HUES64 (cell line): ENCODE results near the gene SDK2.

ENCODE experiments used
- H3K27ac ChIP-seq: 2 replicates; pipeline ENCODE4 v1.7.0; 2013; ENCODE audit warnings: low read depth, low read length, inconsistent platforms
- H3K27me3 ChIP-seq: 2 replicates; pipeline ENCODE4 v1.6.1; 2013; ENCODE audit warnings: mild to moderate bottlenecking, low read length; ENCODE audit not compliant: insufficient read depth
- H3K36me3 ChIP-seq: 2 replicates; pipeline ENCODE4 v1.6.1; 2013; ENCODE audit warnings: mild to moderate bottlenecking, low read length; ENCODE audit not compliant: insufficient read depth
- H3K4me1 ChIP-seq: 2 replicates; pipeline ENCODE4 v1.6.1; 2013; ENCODE audit warnings: mild to moderate bottlenecking, low read length, moderate library complexity; ENCODE audit not compliant: insufficient read depth
- H3K4me3 ChIP-seq: 2 replicates; pipeline ENCODE4 v1.5.1; 2013; ENCODE audit warnings: mild to moderate bottlenecking, low read length, moderate library complexity
- H3K9ac ChIP-seq: 2 replicates; pipeline ENCODE4 v1.6.1; 2013; ENCODE audit warnings: mild to moderate bottlenecking, low read depth, low read length
- H3K9me3 ChIP-seq: 2 replicates; pipeline ENCODE4 v1.6.1; 2013; ENCODE audit warnings: low read depth, low read length; ENCODE audit not compliant: insufficient read depth
- WGBS: fragments of 150-250, 120-280 bp; methylation state at CpG from one replicate; pipeline ENCODE4 v1.1.7; 2013; ENCODE audit warnings: missing lambda C conversion rate; 5-methylcytosine and 5-hydroxymethylcytosine counted together

Gene SDK2

DNA sequence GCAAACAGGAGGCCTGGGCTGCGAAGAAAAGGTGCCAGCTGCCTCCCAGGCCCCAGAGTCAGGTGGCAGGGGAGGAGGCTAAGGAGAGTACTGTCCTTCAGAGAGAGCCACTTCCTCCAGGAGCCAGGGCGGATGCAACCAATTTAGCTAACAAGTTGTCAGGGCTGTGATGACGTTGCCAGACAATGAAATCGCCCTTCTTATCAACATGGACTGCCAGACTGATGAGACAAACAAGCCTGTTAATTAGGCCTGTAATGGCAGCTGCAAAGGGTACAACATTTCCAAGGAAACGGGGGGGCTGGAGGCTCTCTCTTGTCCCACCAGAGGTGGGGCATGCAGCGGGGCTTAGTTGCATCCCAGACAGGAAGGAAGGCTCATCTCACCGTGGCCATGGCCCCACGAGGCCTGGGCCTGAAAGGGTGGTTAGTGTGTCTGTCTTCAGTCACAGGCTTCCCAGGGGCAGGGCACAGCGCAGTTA lies 111.8 kb downstream of the SDK2 start:
- Histone ChIP-seq H3K36me3 (no peaks in the 10 kb centered on the region), H3K4me3 (no peak overlapping the region), H3K27ac (no peak overlapping the region), H3K9me3 (no peaks in the 10 kb centered on the region), H3K27me3 (no peaks in the 10 kb centered on the region), H3K9ac (no peak overlapping the region), H3K4me1 (peaks cover 18% of the 10 kb centered on the region)
- 82% methylated on average over 9 of the region's 9 CpGs for WGBS

DNA sequence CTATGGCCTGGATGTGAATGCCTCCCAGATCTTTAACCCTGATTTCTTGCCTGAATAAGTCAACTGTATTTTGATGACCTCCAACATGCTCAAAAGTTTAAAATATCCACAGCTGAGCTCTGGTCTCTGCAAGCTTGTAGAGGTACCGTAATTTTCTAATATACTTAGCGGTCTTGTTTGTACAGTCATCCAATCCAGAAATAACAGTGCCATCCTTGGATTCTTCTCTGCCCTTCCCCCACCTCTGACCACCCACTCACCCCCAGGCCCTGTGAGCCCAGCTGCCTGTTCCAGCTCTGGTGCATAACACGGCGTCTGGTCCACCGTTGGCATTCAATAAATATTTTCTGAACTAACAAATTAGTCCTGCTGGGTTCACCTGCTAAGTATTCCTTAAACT lies 113.1 kb downstream of the SDK2 start:
- H3K4me3 ChIP-seq = no peak overlapping the region
- WGBS = 95% methylated on average over 5 of the region's 5 CpGs
- no peaks in the 10 kb centered on the region for H3K36me3 ChIP-seq
- H3K9me3 ChIP-seq = no peaks in the 10 kb centered on the region
- H3K27ac ChIP-seq = no peak overlapping the region
- H3K4me1 ChIP-seq = peaks cover 9% of the 10 kb centered on the region; the same call in 1 of the 2 replicates
- H3K27me3 ChIP-seq = no peaks in the 10 kb centered on the region
- no peak overlapping the region for H3K9ac ChIP-seq

DNA sequence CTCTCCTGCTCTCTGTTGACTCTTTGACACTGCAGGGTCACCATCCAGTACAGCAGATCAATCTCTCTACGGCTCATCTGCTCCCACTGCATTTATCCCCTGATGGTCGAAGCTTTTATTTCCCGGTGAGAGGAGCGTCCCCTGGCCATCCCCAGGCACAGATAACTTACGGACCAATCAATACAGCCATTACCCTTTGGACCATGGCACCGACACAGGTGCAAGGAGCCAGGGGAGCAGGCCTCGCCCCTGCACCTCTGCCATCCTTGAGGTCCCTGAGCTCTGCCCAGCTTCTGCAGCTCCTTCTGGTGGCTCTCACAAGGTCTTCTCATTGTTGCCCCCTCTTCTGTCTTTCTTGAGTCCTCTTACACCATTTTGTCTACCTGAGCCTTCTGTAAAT lies 115.6 kb downstream of the SDK2 start:
- Histone ChIP-seq H3K9me3 (no peaks in the 10 kb centered on the region), H3K4me1 (peaks cover under 1% of the 10 kb centered on the region; the same call in 1 of the 2 replicates), H3K4me3 (no peak overlapping the region), H3K36me3 (no peaks in the 10 kb centered on the region), H3K27me3 (no peaks in the 10 kb centered on the region), H3K9ac (no peak overlapping the region), H3K27ac (no peak overlapping the region)
- 81% methylated on average over 7 of the region's 7 CpGs for WGBS

DNA sequence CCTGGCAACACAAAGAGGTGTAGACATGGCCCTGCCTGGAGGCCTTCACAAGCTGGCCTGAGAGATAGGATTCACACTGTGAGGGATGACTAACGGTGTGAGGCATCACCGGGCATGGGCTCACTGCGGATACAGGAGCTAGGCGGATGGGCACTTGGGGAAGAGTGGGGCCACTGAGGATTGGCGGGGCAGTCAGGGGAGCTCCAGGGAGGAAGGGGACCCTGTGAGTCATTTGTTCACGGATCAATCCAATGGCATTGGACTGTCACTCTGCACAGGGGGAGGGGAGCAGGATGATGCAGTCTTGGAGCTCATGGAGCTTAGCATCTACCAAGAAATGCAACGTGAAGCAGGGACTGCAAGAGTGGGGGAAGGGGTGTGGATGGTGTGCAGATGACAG lies 117.3 kb downstream of the SDK2 start:
- no peak overlapping the region for H3K4me3 ChIP-seq

DNA sequence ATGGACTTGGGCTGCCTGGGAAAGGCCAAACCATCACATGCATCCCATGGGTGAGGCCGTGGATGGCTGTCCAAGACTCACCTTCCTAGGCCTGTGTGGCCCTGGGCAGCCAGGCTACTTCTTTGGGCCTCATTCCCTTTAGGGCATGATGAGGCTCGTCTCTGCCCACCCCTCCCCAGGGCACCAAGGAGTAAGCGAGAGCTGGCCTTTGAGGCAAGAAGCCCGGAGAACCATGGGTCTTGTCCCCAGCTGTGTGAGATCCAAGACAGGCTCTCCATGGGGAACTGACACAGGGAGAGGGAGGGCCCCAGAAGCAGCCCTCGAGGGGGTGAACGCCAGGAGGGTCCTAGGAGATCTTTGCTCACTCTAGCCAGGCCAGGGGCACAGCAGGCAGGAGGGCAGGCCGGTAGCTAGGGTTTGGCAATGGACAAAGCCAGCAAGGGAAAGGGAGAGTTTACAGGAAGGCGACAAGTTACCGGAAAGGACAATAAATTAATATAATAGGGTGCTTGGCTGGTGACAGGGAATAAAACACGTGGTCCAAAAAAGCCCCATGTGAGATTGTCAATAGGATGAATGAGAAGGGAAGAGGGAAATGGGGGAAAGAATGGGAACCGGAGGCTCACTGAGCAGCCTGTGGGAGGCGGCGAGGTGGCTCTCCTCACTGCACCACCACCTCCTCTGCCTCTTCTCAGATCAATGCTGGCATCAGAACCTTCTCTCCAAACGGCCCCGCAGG lies 119.1 kb downstream of the SDK2 start:
- no peak overlapping the region for H3K27ac ChIP-seq
- H3K9ac ChIP-seq = no peak overlapping the region
- H3K4me3 ChIP-seq = no peak overlapping the region
- WGBS = 90% methylated on average over 15 of the region's 15 CpGs
- H3K9me3 ChIP-seq = no peaks in the 10 kb centered on the region
- H3K36me3 ChIP-seq = no peaks in the 10 kb centered on the region
- H3K4me1 ChIP-seq = no peaks in the 10 kb centered on the region
- no peaks in the 10 kb centered on the region for H3K27me3 ChIP-seq

More for the DNA sequence above, 117.3 kb downstream of the SDK2 start:
- no peaks in the 10 kb centered on the region for H3K9me3 ChIP-seq
- no peaks in the 10 kb centered on the region for H3K27me3 ChIP-seq
- no peaks in the 10 kb centered on the region for H3K4me1 ChIP-seq
- H3K36me3 ChIP-seq = no peaks in the 10 kb centered on the region
- H3K9ac ChIP-seq = no peak overlapping the region
- H3K27ac ChIP-seq = no peak overlapping the region
- WGBS = 85% methylated on average over 7 of the region's 7 CpGs

DNA sequence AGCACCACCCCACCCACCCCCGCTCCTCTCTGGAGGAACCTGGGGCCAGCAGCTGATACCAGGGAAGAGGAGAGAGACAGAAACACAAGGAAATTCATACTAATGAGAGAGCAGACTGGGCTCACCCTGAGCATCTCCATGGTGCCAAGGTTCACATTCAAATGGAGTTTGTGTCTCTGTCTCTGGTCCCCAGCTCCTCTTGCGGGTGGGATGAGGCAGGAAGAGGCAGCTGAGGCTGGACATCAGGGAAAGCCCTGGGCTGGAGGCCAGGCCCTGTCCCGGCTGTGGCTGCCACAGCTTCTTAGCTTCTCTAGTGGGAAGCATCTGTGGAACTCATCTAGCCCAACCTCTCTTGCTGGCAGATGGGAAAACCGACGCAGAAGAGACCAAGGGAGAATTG lies 121.5 kb downstream of the SDK2 start:
- no peaks in the 10 kb centered on the region for H3K9me3 ChIP-seq
- H3K9ac ChIP-seq = no peak overlapping the region
- no peak overlapping the region for H3K4me3 ChIP-seq
- H3K36me3 ChIP-seq = no peaks in the 10 kb centered on the region
- no peaks in the 10 kb centered on the region for H3K27me3 ChIP-seq
- no peak overlapping the region for H3K27ac ChIP-seq
- 95% methylated on average over 5 of the region's 5 CpGs for WGBS
- no peaks in the 10 kb centered on the region for H3K4me1 ChIP-seq

DNA sequence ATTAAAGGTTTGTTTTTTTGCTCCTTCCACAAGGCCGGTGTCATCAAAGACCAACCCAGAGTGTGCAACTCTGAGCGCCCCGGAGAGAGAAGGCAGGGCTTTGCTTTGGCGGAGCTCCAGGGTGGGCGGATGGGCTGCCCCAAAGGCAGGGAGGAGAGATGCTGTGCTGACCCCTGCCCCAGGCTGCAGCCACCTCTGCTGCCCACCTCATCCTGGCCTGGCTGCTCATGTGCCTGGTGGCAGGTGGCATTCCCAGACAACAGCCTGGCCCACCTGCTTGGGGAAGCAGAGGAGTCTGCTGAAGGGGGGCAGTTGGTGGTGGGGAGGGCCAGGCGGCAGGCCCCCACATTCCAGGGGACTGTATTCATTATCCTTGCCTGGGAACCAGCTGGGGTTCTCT lies 122.1 kb downstream of the SDK2 start:
- H3K27me3 ChIP-seq = no peaks in the 10 kb centered on the region

DNA sequence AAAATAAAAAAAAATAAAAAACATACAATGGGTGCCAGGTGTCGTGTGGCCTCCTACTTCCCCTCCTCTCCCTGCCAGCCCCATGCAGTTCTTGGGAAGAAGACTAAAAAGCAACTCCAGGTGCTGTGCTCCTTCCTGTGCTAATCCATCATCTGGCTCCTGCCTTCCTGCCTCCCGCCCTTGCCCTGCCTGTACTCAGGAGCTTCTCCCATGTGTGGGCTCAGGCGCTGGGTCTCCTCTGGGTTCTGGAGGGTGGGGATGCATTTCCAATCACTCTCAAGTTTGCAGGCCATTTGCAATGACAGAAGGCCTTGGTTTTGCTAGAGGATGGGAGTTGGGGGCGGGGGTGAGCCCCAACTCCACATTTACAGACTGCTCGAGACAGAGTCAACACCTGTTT lies 122.9 kb downstream of the SDK2 start:
- Histone ChIP-seq H3K27ac (no peak overlapping the region), H3K4me3 (no peak overlapping the region), H3K27me3 (no peaks in the 10 kb centered on the region), H3K4me1 (no peaks in the 10 kb centered on the region), H3K9me3 (no peaks in the 10 kb centered on the region), H3K9ac (no peak overlapping the region), H3K36me3 (no peaks in the 10 kb centered on the region)
- 92% methylated on average over 5 of the region's 5 CpGs for WGBS

More for the DNA sequence above, 122.1 kb downstream of the SDK2 start:
- Histone ChIP-seq H3K27ac (no peak overlapping the region), H3K36me3 (no peaks in the 10 kb centered on the region), H3K4me3 (no peak overlapping the region), H3K4me1 (no peaks in the 10 kb centered on the region), H3K9ac (no peak overlapping the region), H3K9me3 (no peaks in the 10 kb centered on the region)
- WGBS = 94% methylated on average over 6 of the region's 6 CpGs

DNA sequence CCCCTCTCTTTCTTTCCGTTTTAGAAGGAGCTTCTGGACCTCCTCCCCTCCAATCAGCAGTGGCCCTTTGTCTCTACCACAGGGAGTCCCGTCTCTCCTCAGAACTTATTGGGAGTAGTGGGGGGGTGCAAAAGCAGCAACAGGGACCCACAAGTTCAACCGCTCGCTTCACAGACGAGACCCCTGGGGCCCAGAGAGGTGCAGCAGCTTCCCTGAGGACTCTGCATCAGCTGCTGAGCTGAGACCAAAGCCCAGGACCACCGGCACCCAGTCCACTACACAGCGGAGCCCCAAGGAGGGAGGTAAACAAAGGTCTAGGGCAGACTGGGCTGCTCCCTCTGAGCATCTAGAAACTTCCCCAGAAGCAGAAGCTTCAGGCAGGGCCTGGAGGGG lies 123.9 kb downstream of the SDK2 start:
- Histone ChIP-seq H3K27me3 (no peaks in the 10 kb centered on the region), H3K4me1 (no peaks in the 10 kb centered on the region), H3K9ac (no peak overlapping the region), H3K4me3 (no peak overlapping the region), H3K27ac (no peak overlapping the region), H3K36me3 (no peaks in the 10 kb centered on the region), H3K9me3 (no peaks in the 10 kb centered on the region)
- 89% methylated on average over 7 of the region's 7 CpGs for WGBS

DNA sequence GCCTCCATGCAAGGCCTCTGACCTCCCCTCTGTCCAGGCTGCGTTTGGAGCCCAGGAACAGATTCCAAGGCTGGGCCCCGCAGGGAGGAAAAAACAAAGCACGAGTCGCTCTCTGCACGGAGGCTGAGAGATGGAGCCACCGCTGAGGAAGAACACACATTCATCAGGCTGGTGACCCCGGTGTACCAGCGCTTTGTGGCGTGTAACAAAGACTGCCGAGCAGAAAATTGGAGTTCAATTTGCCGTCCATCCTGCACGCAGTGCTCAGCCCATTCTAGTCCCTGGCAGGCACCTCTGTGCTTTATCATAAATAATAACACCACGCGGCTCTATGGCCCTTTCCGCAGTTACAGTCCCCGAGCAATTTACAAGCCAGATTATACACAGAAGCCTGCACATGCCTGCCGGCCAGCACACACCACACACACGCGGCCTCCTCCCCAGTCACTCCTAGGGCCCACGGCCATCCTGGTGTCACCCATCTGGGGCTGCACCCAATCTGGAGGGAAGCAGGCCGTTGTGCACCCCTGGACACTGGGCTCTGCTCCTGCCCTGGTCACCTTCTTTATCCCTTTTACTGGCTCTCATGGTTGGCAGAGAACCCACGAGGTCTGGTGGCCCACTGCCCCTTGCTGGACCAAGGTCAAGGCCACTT lies 124.4 kb downstream of the SDK2 start:
- H3K9me3 ChIP-seq = no peaks in the 10 kb centered on the region
- no peak overlapping the region for H3K4me3 ChIP-seq
- no peaks in the 10 kb centered on the region for H3K4me1 ChIP-seq
- no peaks in the 10 kb centered on the region for H3K27me3 ChIP-seq
- no peak overlapping the region for H3K9ac ChIP-seq
- H3K36me3 ChIP-seq = no peaks in the 10 kb centered on the region
- H3K27ac ChIP-seq = no peak overlapping the region
- WGBS = 86% methylated on average over 22 of the region's 22 CpGs

DNA sequence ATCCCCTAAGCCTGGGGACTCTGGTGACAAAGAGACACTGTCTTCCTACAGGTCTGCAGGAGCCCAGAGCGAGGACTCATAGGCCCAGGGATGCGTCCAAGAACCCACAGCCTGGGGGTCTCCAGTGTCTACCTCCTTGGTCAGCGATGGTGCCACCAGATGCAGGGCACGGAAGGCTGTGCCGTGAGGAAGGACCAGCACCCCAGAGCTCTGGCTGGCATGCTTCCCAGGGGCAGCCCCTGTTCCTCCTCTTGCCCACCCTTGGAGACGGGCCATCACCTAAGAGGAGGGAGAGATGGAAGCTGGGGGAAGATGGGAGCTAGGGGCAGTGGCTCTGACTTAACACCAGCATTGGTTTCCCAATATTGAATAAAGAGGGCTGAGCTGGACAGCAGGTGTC lies 125.2 kb downstream of the SDK2 start:
- H3K4me1 ChIP-seq = no peaks in the 10 kb centered on the region
- H3K4me3 ChIP-seq = no peak overlapping the region
- H3K9me3 ChIP-seq = no peaks in the 10 kb centered on the region
- no peaks in the 10 kb centered on the region for H3K27me3 ChIP-seq
- no peak overlapping the region for H3K9ac ChIP-seq
- no peak overlapping the region for H3K27ac ChIP-seq
- H3K36me3 ChIP-seq = no peaks in the 10 kb centered on the region
- WGBS = 94% methylated on average over 5 of the region's 6 CpGs
